H1 (cell line): ENCODE measurements around the gene MYO15B. TPM values are rescaled to one million over a fixed set of nuclear protein-coding genes. Genes with fewer than 3 reads are reported as not detected.

Experiments
- CTCF ChIA-PET: fragments of 300-600 bp; sonication (Branson Sonifier 250); formaldehyde crosslinking; loops from one replicate; lab custom pipeline; 2021; ENCODE audit not compliant: partially characterized antibody; lab: Charles Lee
- POLR2A ChIA-PET: fragments of 300-600 bp; sonication (Branson Sonifier 250); formaldehyde crosslinking; loops from one replicate; lab custom pipeline; 2021; ENCODE audit warnings: inconsistent platforms; ENCODE audit not compliant: partially characterized antibody; lab: Charles Lee
- DNase-seq, 2 experiments: peaks; one replicate each; pipeline versions ENCODE4 v3.0.0 to v3.0.0-alpha.2; 2010 to 2022; ENCODE audit warnings: low spot score in 2 of 2, low read depth in 1 of 2, mixed read lengths in 1 of 2
- FAIRE-seq: peaks from 2 replicates; lab custom pipeline; 2011; peaks lifted over from hg19 to GRCh38; lab: Jason Lieb, UNC
- H2AFZ ChIP-seq: 2 replicates; pipeline ENCODE4 v1.8.1; 2012; ENCODE audit warnings: low read length, inconsistent platforms
- H2AK5ac ChIP-seq: 2 replicates; pipeline ENCODE4 v1.6.1; 2013; ENCODE audit warnings: low read depth, low read length
- H2BK120ac ChIP-seq: replicated peaks from 2 replicates; pipeline ENCODE3; 2013; ENCODE audit warnings: low read depth, low read length, inconsistent platforms
- H2BK12ac ChIP-seq: 2 replicates; pipeline ENCODE4 v1.6.1; 2013; ENCODE audit warnings: low read depth, low read length
- H2BK15ac ChIP-seq: 2 replicates; pipeline ENCODE4 v1.6.1; 2013; ENCODE audit warnings: low read length
- H2BK20ac ChIP-seq: 2 replicates; pipeline ENCODE4 v1.6.1; 2013; ENCODE audit warnings: low read length
- H2BK5ac ChIP-seq: 2 replicates; pipeline ENCODE4 v1.6.1; 2013; ENCODE audit warnings: low read depth, low read length
- H3K14ac ChIP-seq: 2 replicates; pipeline ENCODE4 v1.6.1; 2013; ENCODE audit warnings: inconsistent platforms; ENCODE audit not compliant: insufficient read length
- H3K18ac ChIP-seq: 2 replicates; pipeline ENCODE4 v1.6.1; 2013; ENCODE audit warnings: low read length; ENCODE audit errors: extremely low read depth
- H3K23ac ChIP-seq: 2 replicates; pipeline ENCODE4 v1.6.1; 2013; ENCODE audit warnings: inconsistent platforms; ENCODE audit not compliant: insufficient read length
- H3K23me2 ChIP-seq: 2 replicates; pipeline ENCODE4 v1.6.1; 2013; ENCODE audit warnings: low read depth, low read length
- H3K27ac ChIP-seq: 2 replicates; pipeline ENCODE4 v1.6.1; 2011; ENCODE audit warnings: low read depth, low read length, inconsistent platforms
- H3K27me3 ChIP-seq, 4 experiments: replicated peaks in 1 of 4; 1 replicate in 1 of 4; 2 replicates in 3 of 4; pipeline versions ENCODE4 v1.6.1 to v1.8.1; 2011 to 2013; ENCODE audit warnings: low read length in 3 of 4, mild to moderate bottlenecking in 3 of 4, inconsistent platforms in 2 of 4, mixed read lengths in 2 of 4, moderate library complexity in 1 of 4; ENCODE audit not compliant: control insufficient read depth in 3 of 4, insufficient read depth in 3 of 4; ENCODE audit errors: extremely low read depth in 1 of 4
- H3K36me3 ChIP-seq, 4 experiments: 2 replicates each; pipeline versions ENCODE4 v1.6.1 to v1.8.1; 2011 to 2013; ENCODE audit warnings: mild to moderate bottlenecking in 4 of 4, low read length in 3 of 4, moderate library complexity in 2 of 4, control low read depth in 1 of 4, inconsistent platforms in 1 of 4; ENCODE audit not compliant: insufficient read depth in 4 of 4, control insufficient read depth in 2 of 4
- H3K4ac ChIP-seq: replicated peaks from 2 replicates; pipeline ENCODE3; 2013; ENCODE audit warnings: low read length, low read depth, mixed read lengths, inconsistent platforms; ENCODE audit not compliant: insufficient read length
- H3K4me1 ChIP-seq, 4 experiments: replicated peaks in 1 of 4; 1 replicate in 1 of 4; 2 replicates in 3 of 4; pipeline versions ENCODE4 v1.6.1 to v1.8.1; 2011 to 2013; ENCODE audit warnings: low read length in 3 of 4, inconsistent platforms in 2 of 4, mixed read lengths in 1 of 4; ENCODE audit not compliant: insufficient read depth in 4 of 4, control insufficient read depth in 3 of 4
- H3K4me2 ChIP-seq, 2 experiments: 2 replicates each; pipeline versions ENCODE4 v1.6.1 to v1.8.1; 2011 to 2013; ENCODE audit warnings: low read depth in 2 of 2, low read length in 2 of 2, control low read depth in 1 of 2, inconsistent platforms in 1 of 2, mild to moderate bottlenecking in 1 of 2; ENCODE audit not compliant: insufficient read depth in 1 of 2
- H3K4me3 ChIP-seq, 4 experiments: fragments of 200-600, 300-600 bp in 1 of 4; sonication (generic), shearing (Covaris generic), sonication (Bioruptor Twin) in 1 of 4; 2 replicates each; pipeline versions ENCODE4 v1.5.1 to v1.8.1; 2011 to 2016; ENCODE audit warnings: low read length in 4 of 4, low read depth in 3 of 4, control low read depth in 2 of 4, inconsistent platforms in 2 of 4, mild to moderate bottlenecking in 2 of 4, mixed read lengths in 1 of 4, moderate library complexity in 1 of 4; ENCODE audit not compliant: insufficient read depth in 2 of 4; ENCODE audit errors: extremely low read depth in 1 of 4
- H3K56ac ChIP-seq: replicated peaks from 2 replicates; pipeline ENCODE3; 2013; ENCODE audit warnings: low read depth, mild to moderate bottlenecking, mixed read lengths, low read length, inconsistent platforms; ENCODE audit not compliant: insufficient read length
- H3K79me1 ChIP-seq: 2 replicates; pipeline ENCODE4 v1.6.1; 2013; ENCODE audit warnings: low read depth, low read length, control low read depth
- H3K79me2 ChIP-seq, 2 experiments: 2 replicates each; pipeline versions ENCODE4 v1.6.1 to v1.8.1; 2012 to 2013; ENCODE audit warnings: low read length in 2 of 2, mild to moderate bottlenecking in 2 of 2, inconsistent platforms in 1 of 2; ENCODE audit not compliant: insufficient read depth in 2 of 2, control insufficient read depth in 1 of 2
- H3K9ac ChIP-seq, 4 experiments: replicated peaks in 1 of 4; 1 replicate in 1 of 4; 2 replicates in 3 of 4; pipeline versions ENCODE4 v1.6.1 to v1.8.1; 2011 to 2013; ENCODE audit warnings: low read depth in 3 of 4, low read length in 3 of 4, control low read depth in 2 of 4, mild to moderate bottlenecking in 2 of 4, moderate library complexity in 2 of 4, inconsistent platforms in 1 of 4; ENCODE audit errors: extremely low read depth in 1 of 4
- H3K9me3 ChIP-seq, 2 experiments: 2 replicates each; pipeline versions ENCODE4 v1.6.1 to v1.8.1; 2012 to 2013; ENCODE audit warnings: mild to moderate bottlenecking in 2 of 2, moderate library complexity in 2 of 2, control low read depth in 1 of 2, inconsistent platforms in 1 of 2, low read depth in 1 of 2, low read length in 1 of 2, mixed read lengths in 1 of 2; ENCODE audit not compliant: insufficient read depth in 2 of 2
- H4K20me1 ChIP-seq, 2 experiments: replicated peaks in 1 of 2; 2 replicates each; pipeline versions ENCODE3 to v1.8.1; 2011 to 2013; ENCODE audit warnings: inconsistent platforms in 2 of 2, low read length in 2 of 2, mild to moderate bottlenecking in 1 of 2; ENCODE audit not compliant: insufficient read depth in 2 of 2, control insufficient read depth in 1 of 2
- H4K5ac ChIP-seq: 2 replicates; pipeline ENCODE4 v1.6.1; 2013; ENCODE audit warnings: low read length, low read depth, mixed read lengths, inconsistent platforms; ENCODE audit not compliant: insufficient read length
- H4K8ac ChIP-seq: 2 replicates; pipeline ENCODE4 v1.8.0; 2013; ENCODE audit warnings: mild to moderate bottlenecking, moderate library complexity, low read length, inconsistent platforms; ENCODE audit not compliant: insufficient read depth; ENCODE audit errors: extremely low read depth
- H4K91ac ChIP-seq: replicated peaks from 2 replicates; pipeline ENCODE3; 2013; ENCODE audit warnings: low read length, mixed read lengths, inconsistent platforms; ENCODE audit not compliant: insufficient read length
- ATF2 ChIP-seq: IDR thresholded peaks from 2 replicates; pipeline ENCODE4 v1.6.1; 2012; ENCODE audit warnings: low read length, inconsistent platforms
- BRCA1 ChIP-seq: IDR thresholded peaks from 2 replicates; pipeline ENCODE4 v1.6.1; 2012; ENCODE audit warnings: low read depth, low read length, improper control_type of control experiment
- CHD2 ChIP-seq: IDR thresholded peaks from 2 replicates; pipeline ENCODE4 v1.6.1; 2012; ENCODE audit warnings: low read length, improper control_type of control experiment
- GTF2F1 ChIP-seq: IDR thresholded peaks from 2 replicates; pipeline ENCODE4 v1.6.1; 2012; ENCODE audit warnings: low read depth, low read length, improper control_type of control experiment, borderline replicate concordance
- HDAC2 ChIP-seq, 2 experiments: fragments of 300-600 bp in 1 of 2; sonication (generic) in 1 of 2; IDR thresholded peaks; 2 replicates each; pipeline ENCODE4 v1.6.1; 2011 to 2012; ENCODE audit warnings: low read depth in 2 of 2, low read length in 2 of 2, mild to moderate bottlenecking in 2 of 2, moderate library complexity in 2 of 2, borderline replicate concordance in 1 of 2, inconsistent platforms in 1 of 2
- RAD21 ChIP-seq, 2 experiments: IDR thresholded peaks in 1 of 2; conservative IDR thresholded peaks in 1 of 2; 2 replicates each; pipeline ENCODE4 v1.6.1; 2011; ENCODE audit warnings: low read depth in 2 of 2, low read length in 2 of 2, improper control_type of control experiment in 1 of 2, inconsistent platforms in 1 of 2, mild to moderate bottlenecking in 1 of 2, moderate library complexity in 1 of 2
- RFX5 ChIP-seq: IDR thresholded peaks from 2 replicates; pipeline ENCODE4 v1.6.1; 2011; ENCODE audit warnings: low read depth, low read length, improper control_type of control experiment, borderline replicate concordance
- TAF1 ChIP-seq: IDR thresholded peaks from 2 replicates; pipeline ENCODE4 v1.6.1; 2011; ENCODE audit warnings: mild to moderate bottlenecking, low read depth, low read length
- YY1 ChIP-seq: IDR thresholded peaks from 2 replicates; pipeline ENCODE4 v1.6.1; 2011; ENCODE audit warnings: low read depth, mild to moderate bottlenecking, low read length
- ZNF274 ChIP-seq: IDR thresholded peaks from 2 replicates; pipeline ENCODE4 v1.7.0; 2012; ENCODE audit warnings: low read length, borderline replicate concordance; ENCODE audit errors: extremely low read depth
- WGBS, 2 experiments: shearing (Covaris generic) in 1 of 2; methylation state at CpG; one replicate each; pipeline versions ENCODE4 v1.1.6 to v1.1.7; 2013 to 2015; ENCODE audit warnings: low lambda C conversion rate in 2 of 2, mixed read lengths in 2 of 2, inconsistent platforms in 1 of 2, low coverage in 1 of 2, missing lambda C conversion rate in 1 of 2; ENCODE audit not compliant: insufficient replicate concordance in 2 of 2, insufficient coverage in 1 of 2, insufficient read length in 1 of 2; ENCODE audit errors: extremely low coverage in 1 of 2, missing lambda C conversion rate in 1 of 2; 5-methylcytosine and 5-hydroxymethylcytosine counted together
- polyA plus RNA-seq, 7 experiments: library from polyadenylated mRNA; depleted of rRNA in 3 of 7; stranded (reverse) in 5 of 7; unstranded in 2 of 7; fragments of >200 nt in 5 of 7; fragments of 200-250 nt in 2 of 7; gene quantifications; 1 replicate in 5 of 7; 2 replicates in 1 of 7; 4 replicates in 1 of 7; pipeline versions ENCODE4 v1.2.1 to v1.2.3, GENCODE V29; 2011 to 2013; ENCODE audit warnings: missing spikeins in 2 of 7, mixed read lengths in 2 of 7
- total RNA-seq: library from RNA; stranded (reverse); fragmentation: NEBNext Ultra II Directional; extraction: Animal tissue kit (Norgen Biotek cat#: 25700); gene quantifications from 2 replicates; pipeline ENCODE4 v1.2.1, GENCODE V29; 2021
- TF ChIP-seq, protein P1 (sequence below): IDR thresholded peaks from 2 replicates; pipeline ENCODE4 v1.6.1; 2011; ENCODE audit warnings: low read length, improper control_type of control experiment

The MYO15B gene
- total and polyA plus RNA-seq, 2 of the 8 experiments (the other 6 are each of a cell fraction or from before 2014, with no cell fraction given): 7.1 to 11.2 TPM

- Histone ChIP-seq H3K79me2 (no peaks in the 10 kb centered on the region), H3K14ac (no peak overlapping the region), H2BK120ac (no peak overlapping the region), H3K4ac (no peak overlapping the region), H3K79me1 (no peaks in the 10 kb centered on the region), H4K91ac (no peak overlapping the region), H3K18ac (no peak overlapping the region), H3K9me3 (no peaks in the 10 kb centered on the region), H3K4me3 (no peak overlapping the region), H3K27ac (no peak overlapping the region), H4K5ac (no peak overlapping the region), H2AK5ac (no peak overlapping the region), H3K4me1 (peaks cover 0 to 3% (median 0%) of the 10 kb centered on the region in 4 experiments; a peak in 1 of 7 replicates), H2AFZ (no peak overlapping the region), H3K9ac (no peak overlapping the region), H4K8ac (no peak overlapping the region; the same call in 1 of the 2 replicates), H2BK15ac (no peak overlapping the region), H3K4me2 (no peak overlapping the region), H3K27me3 (no peaks in the 10 kb centered on the region), H3K36me3 (peaks cover 0 to 6% (median 2%) of the 10 kb centered on the region in 4 experiments; a peak in 2 of 8 replicates), H2BK5ac (no peak overlapping the region), H4K20me1 (peaks cover 0 to 1% of the 10 kb centered on the region in 2 experiments), H2BK20ac (no peak overlapping the region), H3K56ac (no peak overlapping the region), H3K23me2 (no peaks in the 10 kb centered on the region), H2BK12ac (no peak overlapping the region), H3K23ac (no peak overlapping the region)
- ChIA-PET CTCF (no interaction called here), POLR2A (no interaction called here)
- DNase-seq: no peak
- FAIRE-seq: no peak
- WGBS, 2 experiments: 98% methylated on average over 13 of the region's 13 CpGs; no CpG with 5 or more reads in 1 of the 2 experiments
- TF ChIP-seq ZNF274 (no peak), HDAC2 (IDR thresholded peaks at IDR 0.05; ENCODE audit: borderline replicate concordance in 1 of 2, low read depth in 2 of 2, low read length in 2 of 2) (no peak), GTF2F1 (no peak), TAF1 (no peak), ATF2 (no peak), BRCA1 (no peak), YY1 (no peak), CHD2 (no peak), RAD21 (IDR thresholded peaks at IDR 0.05 in 1 of 2, conservative IDR thresholded peaks at IDR 0.05 in 1 of 2; ENCODE audit: low read depth in 2 of 2, low read length in 2 of 2) (no peak), RFX5 (no peak)
- TF ChIP-seq, protein P1, sequence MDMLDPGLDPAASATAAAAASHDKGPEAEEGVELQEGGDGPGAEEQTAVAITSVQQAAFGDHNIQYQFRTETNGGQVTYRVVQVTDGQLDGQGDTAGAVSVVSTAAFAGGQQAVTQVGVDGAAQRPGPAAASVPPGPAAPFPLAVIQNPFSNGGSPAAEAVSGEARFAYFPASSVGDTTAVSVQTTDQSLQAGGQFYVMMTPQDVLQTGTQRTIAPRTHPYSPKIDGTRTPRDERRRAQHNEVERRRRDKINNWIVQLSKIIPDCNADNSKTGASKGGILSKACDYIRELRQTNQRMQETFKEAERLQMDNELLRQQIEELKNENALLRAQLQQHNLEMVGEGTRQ: no peak
Measured at GRCh38 chr17:75573994-75574393, 13.6 kb upstream of the MYO15B start.
